ENCODE results near the gene CDC16. TPM values are rescaled to one million over a fixed set of nuclear protein-coding genes. Genes with fewer than 3 reads are reported as not detected.

The CDC16 gene
- total and polyA plus RNA-seq, 2 of the 8 experiments (the other 6 are each of a cell fraction or from before 2014, with no cell fraction given): 42.5 to 83.4 TPM

DNA sequence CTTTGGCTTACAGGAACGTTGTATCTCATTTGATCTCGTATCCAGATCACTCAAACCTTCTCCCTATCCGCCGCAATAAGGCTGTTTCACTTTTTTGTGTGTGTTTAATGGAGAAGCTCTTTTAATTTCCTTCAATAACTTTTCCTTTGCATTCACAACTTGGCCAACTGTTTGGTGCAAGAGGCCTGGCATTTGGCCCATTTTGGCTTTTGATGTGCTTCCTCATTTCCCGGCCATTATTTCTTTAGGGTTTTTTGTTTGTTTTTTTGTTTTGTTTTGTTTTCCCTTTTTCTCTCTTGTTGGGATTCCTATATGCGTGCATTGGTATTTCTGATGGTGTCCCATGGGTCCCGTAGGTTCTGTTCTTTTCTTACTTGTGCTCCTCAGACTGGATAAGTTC is 40.6 kb downstream of the CDC16 start:
- 89% methylated on average over 7 of the region's 7 CpGs; no CpG with 5 or more reads in 1 of the 2 experiments for WGBS, 2 experiments (ENCODE audit: extremely low coverage in 1 of 2, insufficient coverage in 1 of 2, insufficient read length in 1 of 2, insufficient replicate concordance in 2 of 2, low coverage in 1 of 2, low lambda C conversion rate in 2 of 2, missing lambda C conversion rate in 1 of 2)
- POLR2A ChIA-PET (ENCODE audit: partially characterized antibody): interaction anchor here (0.7 to 1.3 kb wide), 4 partner anchors 9 to 40 kb away, joined by 3 to 4 read pairs (median 3); no protein-coding TSS in a partner anchor
- no peak overlapping the region for H2BK120ac ChIP-seq (replicated peaks; ENCODE audit: low read depth, low read length)
- TF ChIP-seq JUND (IDR thresholded peaks at IDR 0.05; ENCODE audit: low read length): no peak
- no peak for TF ChIP-seq SP2 (IDR thresholded peaks at IDR 0.05; ENCODE audit: low read length)
- no peak for TF ChIP-seq ASH2L (IDR thresholded peaks at IDR 0.05; ENCODE audit: low read length)
- no peak for TF ChIP-seq YY1 (IDR thresholded peaks at IDR 0.05; ENCODE audit: low read depth, low read length)
- TF ChIP-seq RXRA (IDR thresholded peaks at IDR 0.05; ENCODE audit: insufficient read depth, low read depth, low read length): no peak

More for the DNA sequence above, 40.6 kb downstream of the CDC16 start:
- DNase-seq (ENCODE audit: low read depth in 1 of 2, low spot score in 2 of 2) (no peak), FAIRE-seq (no peak)
- H2BK20ac ChIP-seq (ENCODE audit: low read length): no peak overlapping the region
- peaks cover 9 to 56% (median 17%) of the 10 kb centered on the region in 4 experiments for H3K36me3 ChIP-seq (ENCODE audit: control insufficient read depth in 2 of 4, insufficient read depth in 4 of 4, low read length in 3 of 4)
- no peaks in the 10 kb centered on the region for H3K79me2 ChIP-seq (ENCODE audit: control insufficient read depth in 1 of 2, insufficient read depth in 2 of 2, low read length in 2 of 2)
- no peak overlapping the region for H3K18ac ChIP-seq (ENCODE audit: extremely low read depth, low read length)
- no peak overlapping the region for H3K56ac ChIP-seq (replicated peaks; ENCODE audit: insufficient read length, low read depth, low read length)
- no peak overlapping the region for H4K5ac ChIP-seq (ENCODE audit: insufficient read length, low read depth, low read length)
- no peaks in the 10 kb centered on the region for H3K27me3 ChIP-seq (replicated peaks in 1 of 4; ENCODE audit: control insufficient read depth in 3 of 4, extremely low read depth in 1 of 4, insufficient read depth in 3 of 4, low read length in 3 of 4)
- no peak overlapping the region for H2AK5ac ChIP-seq (ENCODE audit: low read depth, low read length)
- no peak overlapping the region for H2AFZ ChIP-seq (ENCODE audit: low read length)
- H3K14ac ChIP-seq (ENCODE audit: insufficient read length): no peak overlapping the region
- H3K23ac ChIP-seq (ENCODE audit: insufficient read length): no peak overlapping the region
- no peak overlapping the region for H4K8ac ChIP-seq (ENCODE audit: extremely low read depth, insufficient read depth, low read length)
- H2BK12ac ChIP-seq (ENCODE audit: low read depth, low read length): no peak overlapping the region
- H4K91ac ChIP-seq (replicated peaks; ENCODE audit: insufficient read length, low read length): no peak overlapping the region
- H3K23me2 ChIP-seq (ENCODE audit: low read depth, low read length): no peaks in the 10 kb centered on the region
- no peaks in the 10 kb centered on the region for H3K79me1 ChIP-seq (ENCODE audit: low read depth, low read length)
- no peak overlapping the region for H2BK15ac ChIP-seq (ENCODE audit: low read length)
- H3K9me3 ChIP-seq (ENCODE audit: insufficient read depth in 2 of 2, low read depth in 1 of 2, low read length in 1 of 2): no peaks in the 10 kb centered on the region
- no peak overlapping the region for H3K27ac ChIP-seq (ENCODE audit: low read depth, low read length)
- no peak overlapping the region for H3K4ac ChIP-seq (replicated peaks; ENCODE audit: insufficient read length, low read depth, low read length)
- no peak overlapping the region for H2BK5ac ChIP-seq (ENCODE audit: low read depth, low read length)
- H3K9ac ChIP-seq (replicated peaks in 1 of 4; ENCODE audit: extremely low read depth in 1 of 4, low read depth in 3 of 4, low read length in 3 of 4): no peak overlapping the region
- peaks cover 2 to 4% of the 10 kb centered on the region in 2 experiments for H4K20me1 ChIP-seq (replicated peaks in 1 of 2; ENCODE audit: control insufficient read depth in 1 of 2, insufficient read depth in 2 of 2, low read length in 2 of 2)
- CTCF ChIA-PET (ENCODE audit: partially characterized antibody): interaction anchor here (1.2 kb wide), 1 partner anchor 18 kb away, joined by 4 read pairs; no protein-coding TSS in a partner anchor
- H3K4me2 ChIP-seq (ENCODE audit: insufficient read depth in 1 of 2, low read depth in 2 of 2, low read length in 2 of 2): no peak overlapping the region
- no peak overlapping the region for H3K4me3 ChIP-seq (ENCODE audit: extremely low read depth in 1 of 4, insufficient read depth in 2 of 4, low read depth in 3 of 4, low read length in 4 of 4)
- peaks cover 0 to 3% (median 0%) of the 10 kb centered on the region in 4 experiments; a peak in 1 of 7 replicates for H3K4me1 ChIP-seq (replicated peaks in 1 of 4; ENCODE audit: control insufficient read depth in 3 of 4, insufficient read depth in 4 of 4, low read length in 3 of 4)
